ENCODE data around the gene CARMIL1. TPM values are rescaled to one million over a fixed set of nuclear protein-coding genes. Genes with fewer than 3 reads are reported as not detected.

Gene CARMIL1
- total RNA-seq, 1 donor from 2014 or later = 15.7 TPM

- H3K27ac Mint-ChIP-seq = no peak overlapping the region
- H3K4me3 Mint-ChIP-seq = no peak overlapping the region
- peaks cover 44% of the 10 kb centered on the region for H3K4me1 Mint-ChIP-seq
- H3K9me3 Mint-ChIP-seq = no peaks in the 10 kb centered on the region
- no peaks in the 10 kb centered on the region for H3K27me3 Mint-ChIP-seq (ENCODE audit: low read depth)
- H3K36me3 Mint-ChIP-seq = no peaks in the 10 kb centered on the region
- no peak for DNase-seq (ENCODE audit: low spot score in 2 of 2, unreplicated experiment in 2 of 2)
- no peak for TF ChIP-seq CTCF (IDR thresholded peaks at IDR 0.05; ENCODE audit: unreplicated experiment)
Measured at GRCh38 chr6:25487012-25487411, 207.8 kb downstream of the CARMIL1 start.

- no peaks in the 10 kb centered on the region for H3K36me3 Mint-ChIP-seq
- no peak for TF ChIP-seq CTCF (IDR thresholded peaks at IDR 0.05; ENCODE audit: unreplicated experiment)
- peaks cover 38% of the 10 kb centered on the region for H3K4me1 Mint-ChIP-seq
- H3K27me3 Mint-ChIP-seq (ENCODE audit: low read depth) = no peaks in the 10 kb centered on the region
- H3K9me3 Mint-ChIP-seq = no peaks in the 10 kb centered on the region
- DNase-seq (ENCODE audit: low spot score in 2 of 2, unreplicated experiment in 2 of 2) = no peak
- H3K4me3 Mint-ChIP-seq = no peak overlapping the region
- H3K27ac Mint-ChIP-seq = no peak overlapping the region
Measured at GRCh38 chr6:25488156-25488555, 209.0 kb downstream of the CARMIL1 start.

- no peak for TF ChIP-seq CTCF (IDR thresholded peaks at IDR 0.05; ENCODE audit: unreplicated experiment)
- Mint-ChIP-seq H3K4me1 (peaks cover 30% of the 10 kb centered on the region), H3K4me3 (no peak overlapping the region), H3K27ac (no peak overlapping the region), H3K36me3 (no peaks in the 10 kb centered on the region), H3K9me3 (no peaks in the 10 kb centered on the region), H3K27me3 (ENCODE audit: low read depth) (no peaks in the 10 kb centered on the region)
- no peak for DNase-seq (ENCODE audit: low spot score in 2 of 2, unreplicated experiment in 2 of 2)
Measured at GRCh38 chr6:25489399-25489798, 210.2 kb downstream of the CARMIL1 start.

- DNase-seq (ENCODE audit: low spot score in 2 of 2, unreplicated experiment in 2 of 2) = peak; percentile 37 to 71
- peak overlapping the region; percentile 54 for H3K27ac Mint-ChIP-seq
- H3K9me3 Mint-ChIP-seq = no peaks in the 10 kb centered on the region
- no peaks in the 10 kb centered on the region for H3K27me3 Mint-ChIP-seq (ENCODE audit: low read depth)
- TF ChIP-seq CTCF (IDR thresholded peaks at IDR 0.05; ENCODE audit: unreplicated experiment) = peak; percentile 64
- H3K4me3 Mint-ChIP-seq = no peak overlapping the region
- H3K36me3 Mint-ChIP-seq = no peaks in the 10 kb centered on the region
- H3K4me1 Mint-ChIP-seq = peaks cover 29% of the 10 kb centered on the region
Measured at GRCh38 chr6:25490018-25490801, 211.0 kb downstream of the CARMIL1 start.

GRCh38 chr6:25492951-25493350, 213.8 kb downstream of the CARMIL1 start:
- H3K4me1 Mint-ChIP-seq = peaks cover 14% of the 10 kb centered on the region
- no peaks in the 10 kb centered on the region for H3K27me3 Mint-ChIP-seq (ENCODE audit: low read depth)
- no peak for DNase-seq (ENCODE audit: low spot score in 2 of 2, unreplicated experiment in 2 of 2)
- H3K9me3 Mint-ChIP-seq = no peaks in the 10 kb centered on the region
- no peak overlapping the region for H3K27ac Mint-ChIP-seq
- no peak overlapping the region for H3K4me3 Mint-ChIP-seq
- no peak for TF ChIP-seq CTCF (IDR thresholded peaks at IDR 0.05; ENCODE audit: unreplicated experiment)
- no peaks in the 10 kb centered on the region for H3K36me3 Mint-ChIP-seq

Data from mesothelial cell of epicardium (in vitro differentiated cells).